Endothelial cell of umbilical vein (primary cell): ENCODE results near the gene CROT.

Experiments used
- CTCF ChIP-seq, 2 donors: IDR thresholded peaks; 1 replicate in 1 of 2; 2 replicates in 1 of 2; pipeline ENCODE4 v1.5.1; 2011; ENCODE audit warnings: low read length in 2 of 2, mild to moderate bottlenecking in 2 of 2, moderate library complexity in 2 of 2, control low read depth in 1 of 2, inconsistent platforms in 1 of 2, low read depth in 1 of 2; ENCODE audit not compliant: insufficient read depth in 1 of 2; ENCODE audit errors: extremely low read depth in 1 of 2
- EZH2 ChIP-seq: IDR thresholded peaks from 2 replicates; pipeline ENCODE4 v1.6.1; 2012; ENCODE audit warnings: borderline replicate concordance, low read depth, mild to moderate bottlenecking, moderate library complexity, low read length, inconsistent platforms; ENCODE audit not compliant: severe bottlenecking
- FOS ChIP-seq: IDR thresholded peaks from 2 replicates; pipeline ENCODE4 v1.6.1; 2011; ENCODE audit warnings: mild to moderate bottlenecking, low read length, moderate library complexity, borderline replicate concordance; ENCODE audit not compliant: insufficient read depth
- MAX ChIP-seq: IDR thresholded peaks from 2 replicates; pipeline ENCODE4 v1.6.1; 2011; ENCODE audit not compliant: insufficient read depth, insufficient read length
- POLR2A ChIP-seq: IDR thresholded peaks from 2 replicates; pipeline ENCODE4 v1.6.1; 2012; ENCODE audit warnings: low read depth, mild to moderate bottlenecking, control low read depth, low read length

- no peak for TF ChIP-seq CTCF (IDR thresholded peaks at IDR 0.05; ENCODE audit: extremely low read depth in 1 of 2, insufficient read depth in 1 of 2, low read depth in 1 of 2, low read length in 2 of 2)
- no peak for TF ChIP-seq POLR2A
- TF ChIP-seq EZH2, result no peak
- TF ChIP-seq FOS, result no peak
- no peak for TF ChIP-seq MAX
Observed at GRCh38 chr7:87432536-87432935, 87.1 kb downstream of the CROT start.
